Keratinocyte (primary cell): Measurements from ENCODE around the gene SUSD4. TPM values are rescaled to one million over a fixed set of nuclear protein-coding genes. Genes with fewer than 3 reads are reported as not detected.

ENCODE experiments used
- DNase-seq: peaks from one replicate; pipeline ENCODE4 v3.0.0-alpha.2; 2011; ENCODE audit warnings: low read depth, missing footprints, low spot score
- FAIRE-seq: peaks from 2 replicates; lab custom pipeline; 2011; peaks lifted over from hg19 to GRCh38; lab: Jason Lieb, UNC
- H2AFZ ChIP-seq: 2 replicates; pipeline ENCODE4 v1.6.0; 2012; ENCODE audit warnings: low read length, control low read depth, inconsistent platforms; ENCODE audit not compliant: control insufficient read depth
- H3K27ac ChIP-seq: 2 replicates; pipeline ENCODE4 v1.5.1; 2011; ENCODE audit warnings: low read length; ENCODE audit not compliant: control insufficient read depth, insufficient read depth
- H3K27me3 ChIP-seq: 3 replicates; pipeline ENCODE4 v1.6.0; 2011; ENCODE audit warnings: low read length; ENCODE audit not compliant: control insufficient read depth, insufficient read depth; ENCODE audit errors: extremely low read depth
- H3K36me3 ChIP-seq, 2 experiments: 2 replicates in 1 of 2; 3 replicates in 1 of 2; pipeline ENCODE4 v1.5.1; 2011; ENCODE audit warnings: low read length in 2 of 2, mild to moderate bottlenecking in 1 of 2; ENCODE audit not compliant: control insufficient read depth in 2 of 2, insufficient read depth in 2 of 2; ENCODE audit errors: extremely low read depth in 1 of 2
- H3K4me1 ChIP-seq: 3 replicates; pipeline ENCODE4 v1.5.1; 2011; ENCODE audit warnings: low read length; ENCODE audit not compliant: control insufficient read depth, insufficient read depth; ENCODE audit errors: extremely low read depth
- H3K4me2 ChIP-seq: 3 replicates; pipeline ENCODE4 v1.6.0; 2011; ENCODE audit warnings: low read depth, low read length; ENCODE audit not compliant: control insufficient read depth, insufficient read depth; ENCODE audit errors: extremely low read depth
- H3K4me3 ChIP-seq, 3 experiments: fragments of 200-600 bp in 1 of 3; sonication (generic) in 1 of 3; 2 replicates in 2 of 3; 3 replicates in 1 of 3; pipeline ENCODE4 v1.5.1; 2011 to 2016; ENCODE audit warnings: low read length in 3 of 3, mild to moderate bottlenecking in 3 of 3, control low read depth in 2 of 3, inconsistent platforms in 1 of 3, low read depth in 1 of 3, mixed read lengths in 1 of 3, mixed run types in 1 of 3, moderate library complexity in 1 of 3; ENCODE audit not compliant: control insufficient read depth in 2 of 3, insufficient read depth in 2 of 3; ENCODE audit errors: extremely low read depth in 1 of 3
- H3K79me2 ChIP-seq: 2 replicates; pipeline ENCODE4 v1.6.0; 2012; ENCODE audit warnings: low read length; ENCODE audit not compliant: control insufficient read depth, insufficient read depth
- H3K9ac ChIP-seq: 3 replicates; pipeline ENCODE4 v1.6.0; 2011; ENCODE audit warnings: low read length; ENCODE audit not compliant: control insufficient read depth, insufficient read depth; ENCODE audit errors: extremely low read depth
- H3K9me1 ChIP-seq: 3 replicates; pipeline ENCODE4 v1.6.0; 2011; ENCODE audit warnings: low read length; ENCODE audit not compliant: control insufficient read depth, insufficient read depth; ENCODE audit errors: extremely low read depth
- H3K9me3 ChIP-seq: 2 replicates; pipeline ENCODE4 v1.5.1; 2012; ENCODE audit warnings: low read depth, low read length; ENCODE audit not compliant: control insufficient read depth
- H4K20me1 ChIP-seq: 3 replicates; pipeline ENCODE4 v1.6.0; 2011; ENCODE audit warnings: low read length; ENCODE audit not compliant: control insufficient read depth, insufficient read depth; ENCODE audit errors: extremely low read depth
- CTCF ChIP-seq, 3 experiments: IDR thresholded peaks in 1 of 3; conservative IDR thresholded peaks in 1 of 3; optimal IDR thresholded peaks in 1 of 3; 2 replicates in 2 of 3; 3 replicates in 1 of 3; pipeline versions ENCODE3 to v1.5.1; 2011; ENCODE audit warnings: low read length in 3 of 3, mild to moderate bottlenecking in 3 of 3, moderate library complexity in 2 of 3, control low read depth in 1 of 3, inconsistent platforms in 1 of 3; ENCODE audit not compliant: insufficient read depth in 2 of 3; ENCODE audit errors: extremely low read depth in 1 of 3
- EZH2 ChIP-seq: IDR thresholded peaks from one replicate; pipeline ENCODE4 v1.6.1; 2012; ENCODE audit warnings: inconsistent platforms, mild to moderate bottlenecking, low read length, moderate library complexity
- dilution Hi-C: fragments of 300-500 bp; cut with MboI; formaldehyde crosslinking; loops from one replicate; pipeline ENCODE4 v1.7.0; 2020; ENCODE audit warnings: low sequenced_read_pairs; ENCODE audit not compliant: extremely low pct_ligation_motif_present
- polyA plus RNA-seq, 5 experiments: library from polyadenylated mRNA; depleted of rRNA in 3 of 5; stranded (reverse) in 3 of 5; stranded (forward) in 1 of 5; unstranded in 1 of 5; fragments of >200 nt; gene quantifications; 1 replicate in 1 of 5; 2 replicates in 3 of 5; 3 replicates in 1 of 5; pipeline versions ENCODE4 v1.2.1 to v1.2.3, GENCODE V29; 2011 to 2012; ENCODE audit warnings: missing spikeins in 2 of 5, low read depth in 1 of 5, low replicate concordance in 1 of 5

Gene SUSD4
- polyA plus RNA-seq, 1 donor (not counting 4 experiments of a cell fraction or from before 2014, with no cell fraction given), result 1.6 TPM

GRCh38 chr1:223276029-223276428 is 87.9 kb downstream of the SUSD4 start:
- H3K9ac ChIP-seq, result no peak overlapping the region
- no peaks in the 10 kb centered on the region for H4K20me1 ChIP-seq
- dilution Hi-C loops, result no loop called here
- FAIRE-seq, result no peak
- H3K27ac ChIP-seq, result no peak overlapping the region
- H3K36me3 ChIP-seq, result no peaks in the 10 kb centered on the region
- no peak for DNase-seq
- H3K79me2 ChIP-seq, result no peaks in the 10 kb centered on the region
- H3K4me2 ChIP-seq, result no peak overlapping the region
- no peak overlapping the region for H3K4me3 ChIP-seq
- H3K27me3 ChIP-seq, result no peaks in the 10 kb centered on the region
- no peaks in the 10 kb centered on the region for H3K9me1 ChIP-seq
- no peaks in the 10 kb centered on the region for H3K4me1 ChIP-seq
- TF ChIP-seq EZH2 (no peak), CTCF (optimal IDR thresholded peaks at IDR 0.05 in 1 of 3, IDR thresholded peaks at IDR 0.05 in 1 of 3, conservative IDR thresholded peaks at IDR 0.05 in 1 of 3; ENCODE audit: extremely low read depth in 1 of 3, insufficient read depth in 2 of 3, low read length in 3 of 3) (no peak)
- H2AFZ ChIP-seq, result no peak overlapping the region
- H3K9me3 ChIP-seq, result no peaks in the 10 kb centered on the region

GRCh38 chr1:223273511-223273910 is 90.5 kb downstream of the SUSD4 start:
- dilution Hi-C loops, result no loop called here
- no peaks in the 10 kb centered on the region for H3K36me3 ChIP-seq
- no peaks in the 10 kb centered on the region for H3K79me2 ChIP-seq
- no peak overlapping the region for H3K4me3 ChIP-seq
- no peaks in the 10 kb centered on the region for H4K20me1 ChIP-seq
- H3K27me3 ChIP-seq, result no peaks in the 10 kb centered on the region
- TF ChIP-seq EZH2 (no peak), CTCF (optimal IDR thresholded peaks at IDR 0.05 in 1 of 3, IDR thresholded peaks at IDR 0.05 in 1 of 3, conservative IDR thresholded peaks at IDR 0.05 in 1 of 3; ENCODE audit: extremely low read depth in 1 of 3, insufficient read depth in 2 of 3, low read length in 3 of 3) (no peak)
- H3K4me2 ChIP-seq, result no peak overlapping the region
- no peaks in the 10 kb centered on the region for H3K4me1 ChIP-seq
- H3K9ac ChIP-seq, result no peak overlapping the region
- DNase-seq, result no peak
- H3K9me3 ChIP-seq, result no peaks in the 10 kb centered on the region
- H2AFZ ChIP-seq, result no peak overlapping the region
- FAIRE-seq, result no peak
- no peak overlapping the region for H3K27ac ChIP-seq
- H3K9me1 ChIP-seq, result no peaks in the 10 kb centered on the region
